Measurements from ENCODE around the gene PDP2.

GRCh38 chr16:66885491-66885890, 5.2 kb downstream of the PDP2 start:
- TF ChIP-seq CTCF (optimal IDR thresholded peaks at IDR 0.05 in 1 of 3, IDR thresholded peaks at IDR 0.05 in 1 of 3, conservative IDR thresholded peaks at IDR 0.05 in 1 of 3; ENCODE audit: extremely low read depth in 1 of 3, insufficient read depth in 2 of 3, low read length in 3 of 3) (no peak), EZH2 (IDR thresholded peaks at IDR 0.05; ENCODE audit: low read length) (no peak)
